Stimulated activated CD8-positive, alpha-beta memory T cell treated with anti-CD3 and anti-CD28 coated beads, Interleukin-12 subunit alpha, Interleukin-12 subunit beta, amount 100 ng/mL, for 24 hours (primary cell): ENCODE data around the gene PRKCE.
"Not testable (repeated sequence)": the region's sequence is repeated elsewhere in the genome, so short reads cannot be mapped to it uniquely, and the experiment has no call there.

ENCODE experiments used
- DNase-seq: peaks from one replicate; pipeline ENCODE4 v3.0.0-alpha.2; 2020; ENCODE audit errors: extremely low read depth

PRKCE gene

GRCh38 chr2:45699032-45699658 is 47.7 kb downstream of the PRKCE start:
- no peak for DNase-seq

- no peak for DNase-seq
Measured at GRCh38 chr2:45700407-45701013, 49.0 kb downstream of the PRKCE start.

DNA sequence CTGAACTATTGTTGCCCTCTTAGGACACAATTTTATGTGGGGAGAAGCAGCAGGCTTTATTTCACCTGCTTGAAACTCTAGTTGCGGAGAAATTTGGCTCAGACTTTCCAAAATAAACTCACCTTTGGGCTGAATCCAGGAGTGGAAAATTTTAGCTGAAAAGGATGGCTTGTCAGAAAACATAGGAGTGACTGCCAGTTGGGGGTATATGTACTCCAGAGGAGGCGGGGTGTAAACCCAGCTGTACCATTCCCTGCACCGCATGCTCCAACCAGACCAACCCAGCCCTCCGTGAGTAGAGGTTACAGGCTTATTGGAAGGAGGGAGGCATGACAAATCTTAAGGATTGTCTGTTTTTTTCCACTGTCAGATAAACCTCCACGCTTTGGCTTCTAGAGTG is 53.8 kb downstream of the PRKCE start:
- no peak for DNase-seq

GRCh38 chr2:45706033-45706432 is 54.6 kb downstream of the PRKCE start:
- DNase-seq, result no peak

- no peak for DNase-seq
Measured at GRCh38 chr2:45707006-45707405, 55.5 kb downstream of the PRKCE start.

DNA sequence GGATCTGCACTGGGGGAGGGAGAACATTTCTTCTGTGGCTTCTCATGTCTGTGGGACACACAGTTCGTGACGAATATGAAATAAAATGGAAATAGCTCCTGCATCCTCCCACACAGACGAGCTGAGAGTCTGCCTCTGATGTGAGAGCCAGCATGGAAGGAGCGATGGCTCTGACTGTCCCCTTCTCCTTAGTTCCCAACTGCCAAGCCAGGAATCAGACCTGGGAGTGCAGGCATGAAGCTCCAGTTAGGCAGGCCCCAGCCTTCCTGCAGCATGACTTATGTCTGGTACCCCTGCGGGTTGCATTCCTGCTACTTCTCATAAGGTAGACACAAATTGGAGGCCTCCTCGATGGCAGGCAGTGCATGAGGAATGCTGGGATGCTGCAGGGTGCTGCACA is 56.2 kb downstream of the PRKCE start:
- no peak for DNase-seq

GRCh38 chr2:45708501-45708900 is 57.0 kb downstream of the PRKCE start:
- DNase-seq, result no peak

DNA sequence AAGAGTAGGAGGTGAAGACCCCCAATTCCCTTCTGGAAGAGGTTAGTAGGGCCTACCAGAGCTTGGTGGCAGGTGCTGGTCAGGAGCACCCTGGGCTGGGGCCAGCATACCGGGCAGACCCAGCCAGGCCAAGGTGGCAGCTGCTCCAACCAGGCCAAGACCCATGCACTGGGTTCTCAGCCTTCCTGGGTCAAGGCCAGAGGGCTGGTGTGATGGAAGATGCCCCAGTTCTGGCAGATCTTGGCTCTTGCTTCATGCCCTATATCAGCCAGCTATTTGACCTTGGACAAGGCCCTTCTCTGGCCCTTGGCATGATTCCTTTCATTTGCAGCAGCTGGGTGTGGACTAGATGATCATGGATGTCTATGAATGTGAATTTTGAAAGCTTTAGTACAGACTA is 57.7 kb downstream of the PRKCE start:
- no peak for DNase-seq

DNA sequence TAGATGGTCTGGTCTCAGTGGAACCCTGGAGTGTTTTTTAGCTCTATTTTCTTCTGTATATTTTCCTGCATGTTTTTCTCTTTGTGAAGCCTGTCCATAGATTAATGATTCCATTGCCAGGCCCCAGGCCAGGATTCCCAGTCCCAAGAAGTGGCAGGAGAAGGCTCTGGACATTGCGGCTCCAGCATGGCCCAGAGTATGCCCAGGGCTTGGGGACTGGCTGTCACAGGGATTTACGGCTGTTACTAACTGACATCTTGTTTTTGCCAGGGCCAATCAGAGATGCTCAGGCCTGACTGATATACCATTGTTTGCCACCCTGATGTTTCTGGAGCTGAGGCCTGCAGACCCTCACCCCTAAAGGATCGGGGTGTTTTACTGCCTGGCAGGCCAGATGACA is 59.0 kb downstream of the PRKCE start:
- no peak for DNase-seq

DNA sequence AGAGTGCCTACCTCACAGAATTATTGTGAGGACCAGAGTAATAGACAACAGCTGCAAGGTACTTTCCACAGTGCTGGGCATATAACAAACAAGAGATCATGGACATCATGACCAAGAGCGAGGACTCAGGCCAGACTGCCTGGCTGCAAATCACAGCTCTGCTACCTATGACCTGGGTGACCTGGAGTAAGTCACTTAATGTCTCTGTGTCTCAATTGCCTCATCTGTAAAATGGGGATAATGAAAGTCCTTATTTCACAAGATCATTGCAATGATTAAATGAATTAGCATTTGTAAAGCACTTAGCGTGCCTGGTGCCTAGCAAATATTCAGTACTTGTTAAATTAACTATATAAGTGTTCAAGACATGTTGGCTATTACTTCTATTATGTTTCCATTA is 59.7 kb downstream of the PRKCE start:
- DNase-seq, result no peak

DNA sequence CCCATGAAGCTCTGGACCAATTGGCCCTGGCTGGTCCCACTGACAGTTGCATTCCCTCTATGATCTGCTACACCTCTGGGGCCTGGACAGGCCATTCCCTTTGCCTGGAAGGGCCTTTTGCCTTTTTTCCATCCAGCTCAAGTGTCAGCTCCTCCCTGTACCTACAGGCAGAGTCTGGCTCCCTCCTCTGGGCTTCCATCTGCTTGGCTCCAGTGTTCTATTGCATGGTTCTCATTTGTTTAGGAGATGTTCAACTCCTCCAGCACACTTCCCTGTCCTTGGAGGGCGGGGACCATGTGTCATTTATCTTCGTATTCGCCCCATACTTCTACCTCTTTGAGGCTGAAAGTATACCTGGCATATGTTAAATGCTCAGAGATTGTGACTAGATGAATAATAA is 61.1 kb downstream of the PRKCE start:
- DNase-seq, result no peak

GRCh38 chr2:45713136-45713535 is 61.7 kb downstream of the PRKCE start:
- no peak for DNase-seq

GRCh38 chr2:45713591-45713990 is 62.1 kb downstream of the PRKCE start:
- DNase-seq, result no peak

DNA sequence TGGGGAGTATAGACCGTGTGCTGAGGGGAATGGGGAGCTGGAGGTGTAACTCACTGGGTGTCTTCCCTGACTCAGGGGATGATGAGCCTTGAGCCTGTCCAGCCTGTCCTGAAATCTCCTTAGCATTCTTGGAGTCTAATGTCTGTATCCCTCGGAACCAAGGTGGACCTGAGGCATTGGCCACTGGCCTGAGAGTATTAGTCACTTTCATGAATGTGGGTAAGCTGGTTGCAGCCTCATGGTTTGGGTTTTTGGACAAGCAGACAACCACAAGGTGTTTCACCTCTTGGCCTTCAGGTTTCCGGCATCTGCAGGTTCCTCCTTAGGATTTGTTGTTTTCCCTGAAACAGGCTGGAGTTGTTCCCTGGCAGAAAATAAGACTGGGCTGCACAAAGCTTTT is 63.2 kb downstream of the PRKCE start:
- DNase-seq, result no peak

DNA sequence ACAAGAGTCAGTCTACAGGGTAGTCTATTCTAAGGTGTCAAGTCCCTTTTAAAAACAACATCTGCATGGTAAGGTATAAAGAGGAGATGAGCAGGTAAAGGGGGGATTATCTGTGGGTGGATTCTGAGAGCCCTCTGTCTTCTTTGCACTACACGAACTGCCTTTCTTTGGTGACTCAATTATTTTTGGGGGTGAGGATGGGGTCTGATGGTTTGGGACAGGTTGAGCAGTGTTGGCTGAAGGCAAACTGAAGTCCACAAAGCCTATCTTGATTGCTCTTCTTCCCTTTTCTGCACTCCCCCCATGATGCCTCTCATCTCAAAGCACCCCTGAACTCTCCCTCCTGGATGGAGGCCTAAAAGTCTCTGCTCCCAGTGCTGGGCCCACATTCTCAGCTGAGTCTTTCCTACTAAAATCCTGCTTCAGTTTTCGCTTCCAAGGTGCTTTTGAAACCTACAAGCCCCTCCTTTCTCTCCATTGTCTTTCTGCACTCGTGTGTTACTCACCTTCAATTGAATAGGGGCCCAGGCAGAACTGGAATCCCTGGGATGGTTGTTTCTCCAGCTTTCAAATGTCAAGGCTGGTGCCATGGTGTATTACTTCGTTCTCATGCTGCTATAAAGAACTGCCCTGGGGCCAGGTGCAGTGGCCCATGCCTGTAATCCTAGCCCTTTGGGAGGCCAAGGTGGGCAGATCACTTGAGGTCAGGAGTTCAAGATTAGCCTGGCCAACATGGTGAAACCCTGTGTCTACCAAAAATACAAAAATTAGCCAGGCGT is 64.3 kb downstream of the PRKCE start:
- DNase-seq, result no peak

DNA sequence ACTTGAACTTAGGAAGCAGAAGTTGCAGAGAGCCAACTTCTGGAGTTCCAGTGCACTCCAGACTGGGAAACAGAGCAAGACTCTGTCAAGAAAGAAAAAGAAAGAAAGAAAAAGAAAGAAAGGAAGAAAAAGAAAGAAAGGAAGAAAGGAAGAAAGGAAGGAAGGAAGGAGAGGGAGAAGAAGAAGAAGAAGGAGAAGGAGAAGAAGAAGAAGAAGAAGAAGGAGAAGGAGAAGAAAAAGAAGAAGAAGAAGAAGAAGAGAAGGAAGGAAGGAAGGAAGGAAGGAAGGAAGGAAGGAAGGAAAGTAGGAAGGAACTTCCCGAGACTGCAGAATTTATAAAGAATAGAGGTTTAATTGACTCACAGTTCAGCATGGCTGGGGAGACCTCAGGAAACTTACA is 65.0 kb downstream of the PRKCE start:
- DNase-seq, result not testable (repeated sequence)

DNA sequence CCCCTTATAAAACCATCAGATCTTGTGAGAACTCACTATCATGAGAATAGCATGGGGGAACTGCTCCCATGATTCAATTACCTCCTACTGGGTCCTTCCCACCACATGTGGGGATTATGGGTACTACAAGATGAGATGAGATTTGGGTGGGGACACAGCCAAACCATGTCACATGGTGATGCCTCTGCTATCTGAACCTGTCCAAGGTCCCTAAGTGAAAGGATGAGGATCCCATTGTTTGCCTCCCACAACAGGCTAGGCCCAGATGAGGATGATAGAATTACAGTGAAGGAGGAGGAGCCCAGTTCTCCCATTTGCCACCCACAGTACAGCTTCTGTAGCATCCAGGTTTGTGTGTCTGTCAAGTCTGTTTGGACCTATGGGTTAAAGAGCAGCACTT is 65.4 kb downstream of the PRKCE start:
- DNase-seq, result no peak

DNA sequence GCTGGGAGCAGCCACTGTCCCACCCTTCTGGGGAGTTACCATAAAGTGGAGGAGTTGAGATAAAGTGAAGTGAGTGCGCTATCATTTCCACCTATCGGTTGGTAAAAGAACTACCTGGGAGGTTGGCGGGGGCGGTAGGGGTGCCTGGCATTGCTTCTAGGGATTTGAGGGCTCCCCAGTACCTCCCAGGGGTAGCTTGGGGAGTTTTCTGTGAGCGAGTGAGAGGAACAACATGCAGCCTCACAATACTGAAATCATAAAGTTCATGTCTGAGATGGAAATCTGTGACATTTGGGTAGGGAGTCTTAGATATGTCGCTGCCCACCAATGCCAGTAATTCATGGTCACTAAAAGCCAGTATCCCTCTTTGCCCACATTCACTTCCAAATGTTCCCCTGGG is 68.7 kb downstream of the PRKCE start:
- DNase-seq, result no peak

GRCh38 chr2:45721150-45721549 is 69.7 kb downstream of the PRKCE start:
- no peak for DNase-seq

- no peak for DNase-seq
Measured at GRCh38 chr2:45722477-45722876, 71.0 kb downstream of the PRKCE start.

DNA sequence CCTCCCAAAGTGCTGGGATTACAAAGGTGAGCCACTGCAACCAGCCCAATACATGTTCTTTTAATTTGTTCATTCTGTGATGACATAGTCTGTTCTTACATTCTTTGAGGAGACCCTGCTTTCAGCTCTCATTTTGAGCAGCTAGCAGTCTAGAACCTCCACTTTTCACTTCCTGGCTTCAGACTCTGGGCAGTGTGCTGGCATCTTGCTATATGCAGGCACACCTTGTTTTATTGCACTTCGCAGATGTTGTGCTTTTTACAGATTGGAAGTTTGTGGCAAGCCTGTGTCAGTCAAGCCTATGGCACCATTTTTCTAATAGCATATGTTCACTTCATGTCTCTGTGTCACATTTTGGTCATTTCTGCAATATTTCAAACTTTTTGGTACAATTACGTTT is 72.4 kb downstream of the PRKCE start:
- no peak for DNase-seq

DNA sequence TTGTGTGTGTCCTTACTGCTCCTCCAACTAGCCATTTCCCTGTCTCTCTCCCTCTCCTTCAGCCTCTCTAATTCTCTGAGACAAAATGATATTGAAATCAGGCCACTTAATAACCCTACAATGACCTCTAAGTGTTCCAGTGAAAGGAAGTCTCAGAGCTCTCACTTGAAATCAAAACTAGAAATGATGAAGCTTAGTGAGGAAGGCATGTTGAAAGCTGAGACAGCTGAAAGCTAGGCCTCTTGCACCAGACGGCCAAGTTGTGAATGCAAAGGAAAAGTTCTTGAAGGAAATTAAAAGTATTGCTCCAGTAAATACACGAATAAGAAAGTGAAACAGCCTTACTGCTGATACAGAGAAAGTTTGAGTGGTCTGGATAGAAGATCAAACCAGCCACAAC is 72.9 kb downstream of the PRKCE start:
- no peak for DNase-seq

GRCh38 chr2:45725731-45726130 is 74.3 kb downstream of the PRKCE start:
- no peak for DNase-seq
